Amniotic epithelial cell (primary cell): Measurements from ENCODE around the gene PSMB1.

Experiments
- DNase-seq: peaks from one replicate; pipeline ENCODE4 v3.0.0-alpha.2; 2010; ENCODE audit warnings: low read depth

The PSMB1 gene

DNA sequence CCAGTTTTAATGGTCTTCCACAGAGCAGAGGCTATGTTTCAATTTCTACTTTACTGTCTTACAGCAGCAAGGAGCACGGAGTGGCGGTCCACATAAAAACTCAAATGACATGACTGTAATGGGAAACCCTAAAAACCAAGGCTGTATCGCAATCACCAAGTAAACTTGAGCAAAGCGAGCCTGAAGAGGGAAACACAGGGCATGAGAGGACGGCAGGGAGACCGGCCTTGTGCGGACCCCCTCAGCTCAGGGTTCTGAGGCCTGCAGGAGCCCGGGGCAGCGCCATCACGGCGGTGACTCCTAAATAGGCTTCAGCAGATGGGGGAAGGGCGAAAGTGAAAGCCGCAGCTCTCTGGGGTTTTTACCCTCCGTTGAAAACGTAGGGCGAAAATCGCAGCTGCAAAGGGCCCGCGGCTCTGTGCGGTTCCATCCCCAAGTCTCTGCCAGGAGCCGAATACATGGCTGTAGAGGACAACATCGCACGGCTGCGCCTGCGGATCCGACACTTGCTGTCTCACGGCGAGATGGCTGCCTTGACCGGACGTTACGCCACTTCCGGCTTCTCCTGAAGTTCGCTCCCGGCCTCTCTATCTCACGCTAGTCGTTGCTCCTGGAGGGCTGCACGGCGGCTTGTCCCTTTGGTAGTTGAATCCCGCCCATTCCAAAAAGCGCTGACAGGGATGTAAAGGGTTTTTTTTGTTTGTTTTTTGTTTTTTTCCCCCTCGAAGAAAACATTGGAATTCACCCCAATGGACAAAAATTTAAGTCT, at the start of gene PSMB1:
PSMB1 (minus strand) TSS at position 543 of the 769 bp plus-strand sequence; CDS start at position 478, 65 bp downstream.
- DNase-seq, result peak; percentile 94

DNA sequence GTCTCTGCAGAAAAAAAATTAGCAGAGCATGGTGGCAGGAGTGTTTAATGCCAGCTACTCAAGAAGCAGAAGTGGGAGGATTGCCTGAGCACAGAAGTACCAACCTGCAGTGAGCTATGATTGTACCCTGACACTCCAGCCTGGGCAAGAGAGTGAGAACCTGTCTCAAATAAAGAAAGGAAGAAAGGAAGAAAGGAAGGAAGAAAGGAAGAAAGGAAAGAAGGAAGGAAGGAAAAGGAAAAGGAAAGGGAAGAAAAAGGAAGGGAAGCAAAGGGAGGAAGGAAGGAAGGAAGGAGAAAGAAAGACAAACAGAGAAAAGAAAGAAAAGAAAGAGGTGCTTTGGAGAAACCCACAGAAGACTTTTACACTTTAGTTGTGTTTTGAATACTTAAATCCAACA, 44.2 kb upstream of the PSMB1 start:
- no peak for DNase-seq

DNA sequence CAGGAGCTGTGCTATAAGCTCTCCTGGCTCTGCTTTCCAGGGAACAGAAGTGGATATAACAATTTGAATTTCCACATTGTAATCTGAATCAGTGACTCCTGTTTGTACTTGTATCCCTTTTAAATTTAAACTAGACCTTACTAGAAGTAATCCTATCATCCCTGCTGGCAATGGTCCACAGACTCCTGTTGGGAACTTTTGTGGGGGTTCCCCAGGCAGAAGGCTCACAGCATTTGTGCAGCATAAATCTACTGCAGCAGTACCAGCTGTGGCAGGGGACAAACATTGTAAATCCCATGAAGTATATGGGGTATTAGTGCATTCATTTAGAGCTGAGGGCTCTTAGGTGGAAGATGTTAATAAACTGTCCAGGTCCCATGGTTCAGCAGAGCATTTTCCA, 43.3 kb upstream of the PSMB1 start:
- DNase-seq, result no peak

DNA sequence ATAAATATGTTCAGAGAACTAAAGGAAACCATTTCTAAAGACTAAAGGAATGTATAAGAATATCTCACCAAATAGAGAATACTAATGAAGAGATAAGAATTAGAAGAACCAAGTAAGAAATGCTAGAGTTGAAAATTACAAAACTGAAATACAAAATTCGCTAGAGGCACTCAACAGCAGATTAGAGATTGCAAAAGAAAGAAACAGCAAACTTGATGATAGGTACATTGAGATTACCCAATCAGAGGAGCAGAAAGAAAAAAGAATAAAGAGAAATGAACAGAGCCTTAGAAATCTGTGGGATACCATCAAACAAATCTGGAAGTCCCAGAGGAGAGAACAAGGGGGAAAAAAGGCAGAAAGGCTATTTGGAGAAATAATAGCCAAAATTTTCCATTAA, 37.6 kb upstream of the PSMB1 start:
- no peak for DNase-seq

DNA sequence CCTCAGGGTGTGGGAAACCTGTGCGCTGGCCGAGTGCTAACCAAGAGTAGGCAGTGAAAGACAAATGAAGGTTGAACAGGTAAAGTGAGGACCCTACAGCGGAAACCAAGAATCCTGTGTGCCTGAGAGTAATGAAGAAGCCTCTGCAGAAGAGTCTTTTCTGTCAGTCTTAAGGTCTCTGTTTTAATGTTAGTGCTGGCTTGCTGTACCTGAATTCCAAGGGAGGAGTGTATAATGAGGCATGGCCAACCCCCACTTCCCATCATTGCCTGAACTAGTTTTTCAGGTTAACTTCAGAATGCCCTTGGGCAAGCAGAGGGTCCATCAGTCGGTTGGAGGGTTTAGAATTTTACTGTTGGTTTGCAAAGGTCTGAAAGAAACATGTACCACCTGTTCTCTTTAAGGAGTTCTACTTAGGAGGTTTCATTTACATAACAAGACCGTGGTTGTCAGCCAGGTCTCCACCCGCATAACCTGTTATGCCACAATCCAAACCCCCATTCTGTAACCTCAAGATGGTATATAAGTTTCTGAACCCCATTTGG, 31.9 kb upstream of the PSMB1 start:
- no peak for DNase-seq

DNA sequence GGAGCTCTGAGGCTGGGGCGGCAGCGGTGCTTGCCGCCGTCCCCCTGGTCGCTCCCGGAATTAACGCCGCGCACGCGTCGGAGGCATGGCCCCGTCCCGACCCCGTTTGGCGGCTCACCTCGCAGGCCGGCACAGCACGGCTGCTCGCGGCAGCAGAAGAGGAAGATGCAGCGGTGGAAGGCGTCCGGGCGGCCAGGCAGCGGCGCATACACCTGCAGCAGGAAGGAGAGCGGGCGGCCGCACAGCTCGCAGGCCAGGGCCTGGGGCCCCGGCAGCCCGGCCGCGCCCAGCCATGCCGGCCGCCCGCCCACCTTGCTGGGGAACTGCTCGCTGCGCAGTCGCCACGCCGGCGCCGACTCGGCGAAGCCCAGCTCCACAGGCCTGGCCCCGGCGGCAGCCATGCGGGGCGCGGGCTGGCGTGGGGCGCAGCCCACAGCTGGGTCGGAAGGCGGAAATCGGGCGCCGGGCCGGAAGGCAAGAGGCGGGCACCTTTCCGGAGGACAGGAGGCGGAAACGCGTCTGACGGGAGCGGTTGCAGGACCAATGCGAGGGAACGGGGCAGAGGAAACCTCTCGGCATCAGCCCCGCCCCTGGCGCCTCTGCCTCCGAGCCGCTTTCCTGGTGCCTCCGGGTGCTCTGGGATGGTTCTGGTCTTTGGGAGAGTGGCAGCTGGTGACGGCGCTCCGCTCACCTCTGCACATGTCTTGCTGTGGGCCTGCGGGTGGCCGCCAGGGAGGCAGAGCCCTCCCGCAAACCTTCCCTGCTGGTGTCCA, 31.3 kb upstream of the PSMB1 start, which contains the start of gene PDCD2:
PDCD2 (minus strand) TSS at position 457 of the 773 bp plus-strand sequence; CDS start at position 401, 56 bp downstream.
- DNase-seq, result peak; percentile 87

DNA sequence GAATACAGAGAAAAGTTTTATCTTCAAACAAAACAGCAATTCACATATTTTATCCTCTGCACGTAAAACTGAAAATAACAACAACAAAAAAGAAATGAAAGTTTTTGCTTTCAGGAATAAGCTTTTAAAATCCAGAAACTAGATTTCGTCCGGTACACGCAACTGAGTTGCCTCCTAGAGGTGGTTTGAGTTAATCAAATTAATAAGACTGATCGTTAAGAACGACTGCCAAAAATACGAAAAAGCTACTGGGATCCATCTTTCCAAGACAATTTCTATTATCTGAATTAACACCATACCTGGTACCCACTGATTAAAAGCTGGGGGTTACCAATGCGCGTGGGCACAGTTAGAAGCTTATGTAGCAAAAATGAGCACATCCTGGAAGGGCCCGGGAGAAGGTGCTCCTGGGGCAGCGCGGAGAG, 30.7 kb upstream of the PSMB1 start:
- peak; percentile 6 for DNase-seq

DNA sequence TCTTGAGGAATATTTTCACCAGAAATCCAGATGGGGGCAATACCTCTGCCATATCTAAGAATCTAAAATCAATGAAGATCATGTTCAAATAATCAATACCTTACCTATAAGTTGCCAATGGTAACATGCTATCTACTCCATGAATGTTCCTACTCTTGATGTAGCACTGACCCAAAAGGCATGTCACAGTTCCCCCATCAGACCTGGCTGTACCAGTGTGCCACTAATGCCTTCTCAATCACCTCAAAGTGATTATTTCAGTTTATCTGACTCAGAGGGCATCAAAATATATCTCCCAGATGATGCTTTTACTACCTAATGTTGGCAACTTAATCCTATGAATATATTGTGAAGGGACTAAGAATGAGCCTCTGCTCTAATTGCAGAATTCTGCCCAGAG, 25.8 kb upstream of the PSMB1 start:
- DNase-seq, result no peak

DNA sequence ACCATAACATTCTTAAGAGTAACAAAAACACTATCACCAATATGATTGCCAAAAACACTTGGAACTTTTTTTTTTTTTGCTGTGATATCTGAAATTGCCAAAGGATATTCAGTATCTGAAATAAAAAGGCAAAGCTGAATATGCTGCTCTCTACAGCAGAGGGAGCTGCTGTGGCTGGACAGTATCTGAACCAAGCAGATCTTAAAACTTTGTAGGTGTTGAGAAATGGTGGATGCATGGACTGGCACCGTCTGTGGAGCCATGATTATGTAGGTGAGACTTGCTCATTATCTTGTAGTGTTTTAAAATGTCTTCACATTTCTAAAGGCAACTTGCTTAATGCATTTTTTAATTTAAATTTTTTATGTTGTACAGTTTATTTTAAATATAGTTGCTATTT, 22.1 kb upstream of the PSMB1 start:
- peak; percentile 23 for DNase-seq

DNA sequence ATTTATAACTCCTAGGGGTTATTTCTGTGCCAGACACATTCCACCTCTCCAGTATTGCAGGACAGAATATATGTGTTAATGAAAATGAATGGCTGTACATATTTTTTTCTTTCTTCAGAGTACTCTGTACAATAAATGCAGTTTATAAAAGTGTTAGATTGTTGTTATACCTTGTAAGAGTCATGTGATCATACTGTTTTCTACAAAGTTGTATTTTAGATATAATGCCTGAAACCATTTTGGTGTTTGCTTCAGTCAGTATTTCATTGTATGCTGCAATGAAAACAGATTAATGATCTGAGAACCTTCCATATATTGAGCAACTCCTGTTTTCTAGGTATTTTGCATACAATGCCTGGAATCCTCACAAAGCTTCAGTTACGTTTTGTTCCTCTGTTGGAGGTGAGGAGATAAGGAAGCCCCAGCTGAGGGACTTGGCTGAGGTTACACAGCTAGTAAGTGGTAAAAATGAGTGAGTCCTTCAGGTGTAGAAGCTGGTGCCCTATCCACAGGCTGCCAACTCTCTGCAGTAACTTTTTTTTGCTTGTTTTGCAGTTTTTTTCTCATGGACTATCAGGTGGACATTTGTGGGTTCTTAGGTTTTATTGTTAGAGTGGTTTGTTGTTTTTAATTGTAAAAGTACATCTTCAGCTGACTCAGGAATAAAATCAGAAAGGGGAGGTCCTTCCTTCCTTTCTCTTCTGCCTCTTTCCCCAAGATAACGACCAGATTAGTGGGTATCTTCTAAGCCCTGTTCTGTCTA, 19.8 kb upstream of the PSMB1 start:
- DNase-seq, result no peak

DNA sequence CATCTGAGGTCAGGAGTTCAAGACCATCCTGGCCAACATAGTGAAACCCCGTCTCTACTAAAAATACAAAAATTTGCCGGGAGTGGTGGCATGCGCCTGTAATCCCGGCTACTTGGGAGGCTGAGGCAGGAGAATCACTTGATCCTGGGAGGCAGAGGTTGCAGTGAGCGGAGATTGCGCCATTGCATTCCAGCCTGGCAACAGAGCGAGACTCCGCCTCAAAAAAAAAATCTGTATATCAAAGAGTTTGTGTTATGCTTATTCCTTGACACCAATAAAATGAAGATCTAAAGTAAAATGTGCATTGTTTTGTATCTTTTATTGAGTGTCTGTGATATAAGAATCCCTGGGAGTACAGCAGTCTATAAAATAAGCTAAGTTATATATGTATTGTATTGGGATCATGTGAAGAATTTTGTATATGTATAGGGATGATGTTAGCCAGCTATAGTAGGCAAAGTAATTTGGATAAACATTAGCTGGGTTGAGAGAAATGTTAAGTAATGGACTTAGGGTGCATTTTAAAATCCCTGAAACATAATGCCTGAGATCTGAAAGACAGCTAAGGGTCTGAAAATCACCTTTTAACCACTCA, 11.9 kb upstream of the PSMB1 start:
- DNase-seq, result no peak

DNA sequence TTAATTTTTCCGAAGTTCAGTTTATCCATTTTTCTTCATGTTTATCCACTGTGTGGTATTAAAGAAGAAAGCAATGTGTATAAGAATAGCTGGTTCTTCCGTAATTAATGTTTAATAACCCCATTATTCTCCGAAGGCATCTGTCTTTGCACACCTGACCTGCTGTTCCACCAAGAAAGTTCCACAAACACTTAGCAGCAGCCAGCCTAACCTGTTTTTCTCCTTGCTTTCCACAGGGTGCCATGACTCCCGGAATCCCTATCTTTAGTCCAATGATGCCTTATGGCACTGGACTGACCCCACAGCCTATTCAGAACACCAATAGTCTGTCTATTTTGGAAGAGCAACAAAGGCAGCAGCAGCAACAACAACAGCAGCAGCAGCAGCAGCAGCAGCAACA, 8.4 kb upstream of the PSMB1 start:
- DNase-seq, result no peak

DNA sequence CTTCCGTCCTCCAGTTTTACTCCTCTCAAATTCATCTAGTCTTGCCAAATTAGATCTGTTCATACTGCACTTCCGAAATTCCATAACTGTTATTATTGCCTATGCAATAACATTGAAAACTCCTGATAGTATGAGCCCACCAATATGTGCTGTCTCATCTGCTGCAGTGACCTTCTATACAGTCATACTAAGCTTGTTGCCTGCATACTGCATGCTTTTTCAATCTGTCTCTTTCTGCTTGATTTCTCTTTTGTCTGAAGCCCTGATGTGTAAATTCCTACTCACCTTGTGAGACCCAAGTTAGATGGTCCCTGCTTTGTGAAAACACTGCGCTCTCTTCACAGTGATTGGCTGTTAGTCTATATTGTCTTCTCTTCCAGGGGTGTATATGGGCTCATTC, 2.2 kb upstream of the PSMB1 start:
- no peak for DNase-seq

DNA sequence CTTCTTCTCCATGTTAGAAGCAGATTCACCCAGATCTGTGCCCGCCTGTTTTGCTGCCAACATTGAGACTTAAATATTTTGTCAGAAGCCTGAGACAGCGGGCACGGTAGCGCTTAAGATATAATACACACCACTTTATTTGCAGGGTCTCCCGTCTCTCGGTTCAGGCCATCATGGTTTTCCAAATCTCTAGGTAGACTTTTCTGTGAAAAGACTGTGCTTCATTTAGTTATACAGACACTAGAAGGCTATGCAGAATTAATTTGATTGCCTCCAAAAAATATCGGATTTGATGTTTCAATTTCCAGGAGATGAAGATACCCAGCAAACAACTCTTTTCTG, 1.7 kb upstream of the PSMB1 start:
- DNase-seq, result no peak

DNA sequence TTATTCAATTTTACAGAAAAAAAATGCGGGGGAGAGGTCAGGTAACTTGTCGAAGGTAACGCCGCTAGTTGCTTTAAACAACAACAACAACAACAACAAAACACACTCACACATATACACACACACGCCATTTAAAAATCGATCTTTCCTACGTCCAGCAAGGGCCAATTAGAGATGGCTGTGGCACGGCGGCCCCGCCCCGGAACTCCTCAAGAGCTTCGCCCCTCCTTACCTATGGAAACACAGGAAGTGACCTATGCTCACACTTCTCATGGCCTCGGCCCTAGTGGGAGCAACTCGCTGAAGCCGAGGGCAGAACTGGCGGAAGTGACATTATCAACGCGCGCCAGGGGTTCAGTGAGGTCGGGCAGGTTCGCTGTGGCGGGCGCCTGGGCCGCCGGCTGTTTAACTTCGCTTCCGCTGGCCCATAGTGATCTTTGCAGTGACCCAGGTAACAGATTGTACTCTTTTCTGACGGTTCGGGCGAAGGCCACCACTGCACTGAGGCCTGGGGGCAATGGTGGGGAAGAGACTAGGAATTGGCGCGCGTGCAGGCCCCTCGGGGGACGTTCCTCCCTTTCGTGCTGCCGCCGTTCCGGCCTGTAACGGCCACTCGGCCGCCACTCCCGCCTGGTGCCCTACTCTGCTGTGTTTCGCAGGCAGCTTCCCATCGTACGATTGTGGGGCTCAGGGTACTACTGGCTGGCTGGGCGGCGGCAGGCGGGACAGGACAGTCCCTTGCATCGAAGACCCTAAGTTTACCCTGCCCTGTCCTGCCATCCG, 1.1 kb upstream of the PSMB1 start, which contains the start of gene TBP:
TBP (plus strand) TSS at position 357 of the 783 bp plus-strand sequence. CDS start 2,661 bp downstream, outside the sequence.
- DNase-seq, result peak; percentile 99

DNA sequence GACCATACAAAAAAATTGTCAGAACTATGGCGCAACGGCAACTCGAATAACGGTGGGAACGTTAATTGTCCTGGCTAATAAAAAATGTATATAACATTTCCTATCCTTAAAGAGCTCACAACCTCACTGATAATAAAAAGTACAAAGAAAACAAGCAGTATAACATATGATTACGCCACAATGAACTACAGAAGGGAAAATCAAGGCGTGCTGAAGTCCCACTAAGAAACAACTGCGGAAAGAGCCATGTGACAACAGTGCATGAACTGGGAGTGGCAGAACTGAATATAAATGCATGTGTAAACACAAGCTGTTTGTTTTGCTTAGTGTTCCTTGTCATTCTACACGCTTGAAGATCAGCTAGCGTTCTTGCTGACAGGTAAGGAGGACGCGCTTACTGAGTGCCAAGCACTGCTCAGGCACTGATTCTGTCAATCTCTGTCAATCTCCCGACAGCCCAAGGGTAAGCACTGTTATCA, 466 bp upstream of the PSMB1 start:
- DNase-seq, result peak; percentile 54

DNA sequence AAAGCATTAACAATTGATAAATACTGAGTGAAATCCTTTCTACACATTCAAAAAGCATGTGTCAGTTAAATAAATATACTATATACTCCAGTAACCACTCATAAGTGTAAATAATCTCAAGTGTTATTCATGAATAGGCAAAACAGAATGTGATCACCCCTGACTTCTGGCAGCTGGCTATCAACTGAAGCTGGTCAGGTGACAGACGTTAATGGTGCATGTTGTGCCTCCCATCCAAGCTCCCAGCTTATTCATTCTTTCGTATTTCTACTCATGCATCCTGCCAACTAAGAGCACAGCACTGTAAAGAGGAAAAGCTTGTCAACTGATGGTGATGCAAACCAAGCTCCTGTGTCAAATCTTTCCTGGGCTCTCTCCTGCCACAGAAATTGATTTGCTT, 7.7 kb downstream of the PSMB1 start:
- peak; percentile 22 for DNase-seq

DNA sequence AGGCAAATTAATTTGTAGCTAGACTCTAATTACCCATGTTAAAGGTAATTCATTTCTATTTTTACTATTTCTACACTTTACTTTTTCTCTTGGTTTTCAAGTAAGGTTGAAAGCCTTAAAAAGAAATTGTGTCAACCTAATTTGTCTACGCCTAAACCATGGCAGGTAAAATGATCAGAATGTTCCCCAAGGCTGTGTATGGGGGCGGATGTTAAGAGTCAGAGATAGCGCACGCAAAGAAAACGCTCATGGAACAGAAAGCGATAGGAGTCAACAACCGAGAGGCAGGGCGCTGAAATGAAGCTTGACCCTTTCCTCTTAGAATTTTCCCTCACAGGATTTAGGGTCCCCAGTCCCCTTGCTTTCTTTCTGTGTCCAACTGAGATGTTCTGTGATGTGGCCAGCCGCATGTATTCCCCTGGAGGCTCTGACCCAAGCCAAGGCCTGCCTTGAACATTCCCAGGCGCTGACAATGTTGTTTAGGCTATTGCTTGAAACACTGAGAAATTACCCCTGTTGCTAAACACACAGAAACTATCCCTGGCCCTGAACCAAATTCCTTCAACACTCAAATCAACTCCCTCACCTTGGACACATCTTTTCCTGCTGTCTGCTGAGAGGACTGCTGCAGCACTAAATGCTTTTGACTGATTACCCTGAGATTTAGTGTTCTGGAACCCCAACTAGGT, 10.9 kb downstream of the PSMB1 start:
- peak; percentile 86 for DNase-seq

DNA sequence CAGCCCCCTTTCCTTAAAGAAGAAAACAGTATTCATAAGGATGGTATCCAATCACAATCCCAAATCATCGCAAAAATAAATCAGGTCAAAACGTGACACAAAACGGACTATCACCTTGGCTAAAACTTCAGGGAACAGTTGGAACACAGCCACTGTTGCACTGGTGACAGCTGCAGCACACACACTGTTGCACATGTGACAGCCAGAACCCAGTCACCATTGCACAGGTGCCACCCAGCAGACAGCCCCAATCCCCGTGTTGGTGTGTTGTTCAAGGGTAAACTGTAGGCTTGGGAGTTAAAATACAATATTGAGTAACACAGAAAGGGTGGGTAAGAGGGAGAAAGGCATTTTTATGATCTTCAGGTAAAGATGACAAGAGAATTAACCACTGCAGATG, 15.8 kb downstream of the PSMB1 start:
- DNase-seq, result no peak

DNA sequence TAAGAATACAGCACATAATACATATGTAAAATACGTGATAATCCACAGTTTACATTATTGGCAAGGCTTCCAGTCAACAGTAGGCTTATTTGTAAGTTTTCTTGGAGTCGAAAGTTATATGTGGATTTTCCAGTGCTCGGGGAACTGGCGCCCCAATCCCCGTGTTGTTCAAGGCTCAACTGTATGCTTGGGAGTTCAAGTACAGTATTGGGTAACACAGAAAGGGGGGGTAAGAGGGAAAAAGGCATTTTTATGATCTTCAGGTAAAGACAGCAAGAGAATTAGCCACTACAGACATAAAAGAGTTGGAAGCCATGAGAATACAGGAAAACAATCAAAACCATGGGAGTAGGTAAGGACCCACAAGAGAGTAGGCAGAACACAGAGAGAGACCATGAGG, 16.4 kb downstream of the PSMB1 start:
- DNase-seq, result no peak
